Activated CD4-positive, CD25-positive, alpha-beta regulatory T cell treated with anti-CD3 and anti-CD28 coated beads, Interleukin-2, amount 50 U/mL, for 72 hours (primary cell): ENCODE measurements around the gene ITLN2.
"Not testable (repeated sequence)": the region's sequence is repeated elsewhere in the genome, so short reads cannot be mapped to it uniquely, and the experiment has no call there.

Source experiments
- DNase-seq: peaks from one replicate; pipeline ENCODE4 v3.0.0; 2021

Gene ITLN2

GRCh38 chr1:160904783-160905616 is 49.6 kb downstream of the ITLN2 start:
- no peak for DNase-seq

- not testable (repeated sequence) for DNase-seq
These were observed 52.4 kb downstream of the ITLN2 start for GRCh38 chr1:160902251-160902650.

- no peak for DNase-seq
These were observed 52.8 kb downstream of the ITLN2 start for GRCh38 chr1:160901768-160902167.

- DNase-seq, result not testable (repeated sequence)
These were observed 53.9 kb downstream of the ITLN2 start for GRCh38 chr1:160900683-160901082.
